Measurements from ENCODE around the gene FHL1. TPM values are rescaled to one million over a fixed set of nuclear protein-coding genes. Genes with fewer than 3 reads are reported as not detected.

FHL1 gene
- total and polyA plus RNA-seq, 7 donors = 325 to 8,382 (median 6,074) TPM

DNA sequence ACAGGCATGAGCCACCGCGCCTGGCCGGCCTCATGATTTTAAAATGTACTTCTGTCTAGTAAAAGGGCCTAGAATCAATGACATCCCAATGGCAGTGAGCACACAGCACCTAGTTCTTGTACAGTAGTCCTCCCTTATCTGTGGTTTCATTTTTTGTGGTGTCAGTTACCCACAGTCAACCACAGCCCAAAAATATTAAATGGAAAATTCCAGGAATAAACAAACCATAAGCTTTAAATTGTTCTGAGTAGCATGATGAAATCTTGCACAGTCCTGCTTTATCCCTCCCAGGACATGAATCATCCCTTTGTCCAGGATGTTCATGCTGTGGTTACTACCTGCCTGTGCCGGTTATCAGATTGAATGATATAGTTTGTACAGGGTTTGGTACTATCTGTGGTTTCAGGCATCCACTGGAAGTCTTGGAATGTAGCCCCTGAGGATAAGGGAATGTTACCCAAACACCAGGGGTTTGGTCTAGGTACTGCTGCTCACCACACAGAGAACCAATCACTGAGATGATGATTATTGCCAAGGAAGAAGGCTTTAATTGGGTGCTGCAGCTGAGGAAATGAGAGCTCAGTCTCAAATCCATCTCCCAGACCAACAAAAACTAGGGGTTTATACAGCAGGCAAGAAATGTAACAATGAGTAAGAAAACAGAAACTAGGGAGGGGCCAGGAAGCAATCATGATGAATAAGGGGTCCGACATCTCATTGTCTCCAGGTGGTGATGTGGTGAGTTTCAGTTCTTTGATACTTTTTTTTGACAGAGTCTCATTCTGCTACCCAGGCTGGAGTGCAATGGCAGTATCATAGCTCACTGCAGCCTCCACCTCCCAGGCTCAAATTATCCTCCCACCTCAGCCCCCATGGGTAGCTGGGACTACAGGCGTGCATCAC is 16.2 kb upstream of the FHL1 start:
- TF ChIP-seq, protein P1, sequence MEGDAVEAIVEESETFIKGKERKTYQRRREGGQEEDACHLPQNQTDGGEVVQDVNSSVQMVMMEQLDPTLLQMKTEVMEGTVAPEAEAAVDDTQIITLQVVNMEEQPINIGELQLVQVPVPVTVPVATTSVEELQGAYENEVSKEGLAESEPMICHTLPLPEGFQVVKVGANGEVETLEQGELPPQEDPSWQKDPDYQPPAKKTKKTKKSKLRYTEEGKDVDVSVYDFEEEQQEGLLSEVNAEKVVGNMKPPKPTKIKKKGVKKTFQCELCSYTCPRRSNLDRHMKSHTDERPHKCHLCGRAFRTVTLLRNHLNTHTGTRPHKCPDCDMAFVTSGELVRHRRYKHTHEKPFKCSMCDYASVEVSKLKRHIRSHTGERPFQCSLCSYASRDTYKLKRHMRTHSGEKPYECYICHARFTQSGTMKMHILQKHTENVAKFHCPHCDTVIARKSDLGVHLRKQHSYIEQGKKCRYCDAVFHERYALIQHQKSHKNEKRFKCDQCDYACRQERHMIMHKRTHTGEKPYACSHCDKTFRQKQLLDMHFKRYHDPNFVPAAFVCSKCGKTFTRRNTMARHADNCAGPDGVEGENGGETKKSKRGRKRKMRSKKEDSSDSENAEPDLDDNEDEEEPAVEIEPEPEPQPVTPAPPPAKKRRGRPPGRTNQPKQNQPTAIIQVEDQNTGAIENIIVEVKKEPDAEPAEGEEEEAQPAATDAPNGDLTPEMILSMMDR (IDR thresholded peaks at IDR 0.05) = no peak
- Histone ChIP-seq H3K4me3 (no peak overlapping the region), H3K36me3 (ENCODE audit: insufficient read depth in 1 of 2, low read depth in 1 of 2) (no peaks in the 10 kb centered on the region), H3K27me3 (ENCODE audit: insufficient read depth in 3 of 3, low read length in 2 of 3) (no peaks in the 10 kb centered on the region), H3K9me3 (no peaks in the 10 kb centered on the region), H3K27ac (no peak overlapping the region), H3K4me1 (peaks cover 8% of the 10 kb centered on the region)
- no peak for ATAC-seq
- WGBS, 3 donors = 75 to 91% (median 78%) methylated on average over 6 of the region's 6 CpGs
- intact Hi-C loops (cut with DNase I) = no loop called here
- DNase-seq = no peak

DNA sequence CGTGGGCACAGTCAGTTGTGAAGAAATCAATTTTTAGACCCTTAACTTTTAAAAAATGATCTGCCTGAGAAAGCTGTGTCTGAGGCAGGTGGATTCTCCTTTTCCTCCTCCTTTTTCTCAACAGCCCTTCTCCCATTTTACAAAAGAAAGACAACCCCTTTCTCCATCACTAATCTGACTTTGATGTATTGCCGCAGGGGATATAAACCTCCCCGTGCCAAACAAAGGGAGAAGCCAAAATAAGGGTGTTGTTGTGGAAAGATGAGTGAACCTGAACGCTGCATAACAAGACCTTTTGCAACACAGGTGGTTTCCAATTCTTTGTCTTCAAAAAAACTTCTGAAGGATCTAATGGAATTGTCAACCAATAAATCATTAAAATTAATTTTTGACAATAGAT is 8.4 kb upstream of the FHL1 start:
- Histone ChIP-seq H3K4me3 (no peak overlapping the region), H3K27me3 (ENCODE audit: insufficient read depth in 3 of 3, low read length in 2 of 3) (no peaks in the 10 kb centered on the region), H3K4me1 (no peaks in the 10 kb centered on the region), H3K9me3 (no peaks in the 10 kb centered on the region), H3K27ac (no peak overlapping the region), H3K36me3 (ENCODE audit: insufficient read depth in 1 of 2, low read depth in 1 of 2) (no peaks in the 10 kb centered on the region)
- TF ChIP-seq, protein P1 (IDR thresholded peaks at IDR 0.05) = no peak
- DNase-seq (no peak), ATAC-seq (no peak)
- intact Hi-C loops (cut with DNase I) = no loop called here
- 57 to 63% (median 58%) methylated on average over 4 of the region's 4 CpGs for WGBS, 3 donors

DNA sequence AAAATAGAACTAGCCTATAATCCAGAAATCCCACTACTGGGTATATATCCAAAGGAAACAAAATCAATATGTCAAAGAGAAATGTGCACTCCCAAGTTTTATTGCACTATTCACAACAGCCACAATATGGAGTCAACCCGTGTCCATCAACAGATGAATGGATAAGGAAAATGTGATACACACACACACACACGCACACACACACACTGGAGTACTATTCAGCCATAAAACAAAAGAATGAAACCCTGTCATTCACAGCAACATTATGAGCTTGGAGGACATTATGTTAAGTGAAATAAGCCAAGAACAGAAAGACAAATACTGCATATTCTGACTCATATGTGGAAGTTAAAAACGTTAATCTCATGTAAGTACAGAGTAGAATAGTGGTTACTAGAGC is 5.8 kb upstream of the FHL1 start:
- Histone ChIP-seq H3K9me3 (no peaks in the 10 kb centered on the region), H3K4me1 (no peaks in the 10 kb centered on the region), H3K27ac (no peak overlapping the region), H3K36me3 (ENCODE audit: insufficient read depth in 1 of 2, low read depth in 1 of 2) (no peaks in the 10 kb centered on the region), H3K27me3 (ENCODE audit: insufficient read depth in 3 of 3, low read length in 2 of 3) (peaks cover 0 to 10% (median 0%) of the 10 kb centered on the region in 3 donors), H3K4me3 (no peak overlapping the region)
- ATAC-seq (no peak), DNase-seq (no peak)
- TF ChIP-seq, protein P1 (IDR thresholded peaks at IDR 0.05) = no peak
- intact Hi-C loops (cut with DNase I) = loop anchor here in 1 of 2 donors (10.0 kb wide), 1 partner anchor 87 kb away; no protein-coding TSS in a partner anchor
- WGBS, 3 donors = 61 to 80% (median 75%) methylated on average over 3 of the region's 3 CpGs

DNA sequence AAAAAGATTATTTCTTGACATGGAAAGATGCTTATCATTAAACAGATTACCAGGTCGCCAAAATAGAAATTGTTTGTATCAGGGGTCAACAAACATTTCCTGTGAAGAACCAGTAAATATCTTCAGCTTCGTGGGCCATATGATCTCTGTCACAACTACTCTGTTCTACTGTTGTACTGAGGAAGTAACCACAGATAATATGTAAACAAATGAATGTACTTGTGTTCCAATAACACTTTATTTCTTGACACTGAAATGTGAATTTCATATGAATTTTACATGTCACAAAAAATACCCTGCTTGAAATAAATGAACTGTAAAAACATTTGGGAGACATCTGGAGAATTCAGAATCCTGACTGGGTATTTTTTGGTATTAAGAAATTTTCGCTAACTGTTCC is 4.7 kb upstream of the FHL1 start:
- DNase-seq (no peak), ATAC-seq (no peak)
- Histone ChIP-seq H3K36me3 (ENCODE audit: insufficient read depth in 1 of 2, low read depth in 1 of 2) (no peaks in the 10 kb centered on the region), H3K4me1 (no peaks in the 10 kb centered on the region), H3K9me3 (no peaks in the 10 kb centered on the region), H3K4me3 (no peak overlapping the region), H3K27me3 (ENCODE audit: insufficient read depth in 3 of 3, low read length in 2 of 3) (peaks cover 0 to 11% (median 0%) of the 10 kb centered on the region in 3 donors), H3K27ac (no peak overlapping the region)
- intact Hi-C loops (cut with DNase I) = loop anchor here in 1 of 2 donors (10.0 kb wide), 1 partner anchor 88 kb away; no protein-coding TSS in a partner anchor
- WGBS, 3 donors = 58 to 81% (median 76%) methylated on average over 3 of the region's 3 CpGs
- TF ChIP-seq, protein P1 (IDR thresholded peaks at IDR 0.05) = no peak
